Upper lobe of left lung (tissue), 4 donors: ENCODE results near the gene BCAS3.

Experiments used
- CTCF ChIP-seq, 6 experiments: fragments of 450-650 bp in 4 of 6; fragments of 200-600 bp in 2 of 6; sonication (generic) in 2 of 6; IDR thresholded peaks; one replicate each; pipeline ENCODE4 v1.5.1; 2016 to 2019; ENCODE audit warnings: antibody characterized with exemption in 6 of 6
- POLR2A ChIP-seq, 4 donors: fragments of 450-650 bp; IDR thresholded peaks; one replicate each; pipeline ENCODE4 v1.5.1; 2016 to 2017; ENCODE audit warnings: antibody characterized with exemption in 4 of 4, mild to moderate bottlenecking in 2 of 4

- TF ChIP-seq POLR2A (IDR thresholded peaks at IDR 0.05): peak in 2 of 4 donors; percentile 35 to 68
- no peak for TF ChIP-seq CTCF (IDR thresholded peaks at IDR 0.05)
Observed at GRCh38 chr17:60676758-60677307, 818 bp upstream of the BCAS3 start.
